HepG2 (cell line): ENCODE data around the gene BAIAP2L1. TPM values are rescaled to one million over a fixed set of nuclear protein-coding genes. Genes with fewer than 3 reads are reported as not detected.

ENCODE experiments used
- ATAC-seq: fragments of 200-7000 bp; cut with Tn5 transposase; 3 replicates; pipeline ENCODE4 v1.9.1; 2020; ENCODE audit warnings: mild to moderate bottlenecking, moderate library complexity
- BruUV-seq: library from RNA; stranded (reverse); fragments of 400-500 nt; replicated peaks from 2 replicates; lab custom pipeline; 2021; lab: Mats Ljungman, UMichigan
- CTCF ChIA-PET: fragments of 300-600 bp; formaldehyde crosslinking; extraction: SDS; loops from one replicate; lab custom pipeline; 2021; ENCODE audit warnings: low total read pairs, inconsistent platforms, low intra/inter-chr PET ratio; lab: Yijun Ruan, JAX
- POLR2A ChIA-PET: fragments of 350-600 bp; sonication (Branson Sonifier 250); formaldehyde crosslinking; loops from one replicate; lab custom pipeline; 2020; ENCODE audit warnings: antibody characterized with exemption, inconsistent platforms; lab: Yijun Ruan, JAX
- DNase-seq: peaks from one replicate; pipeline ENCODE4 v3.0.0-alpha.2; 2015; ENCODE audit warnings: low spot score
- FAIRE-seq: peaks from 3 replicates; lab custom pipeline; 2011; peaks lifted over from hg19 to GRCh38; lab: Jason Lieb, UNC
- H2AFZ ChIP-seq: one replicate; pipeline ENCODE4 v1.6.1; 2011; ENCODE audit warnings: low read length, inconsistent platforms
- H3K27ac ChIP-seq: fragments of 300-600 bp; 3 replicates; pipeline ENCODE4 v1.8.0; 2011; ENCODE audit warnings: mixed run types, mild to moderate bottlenecking, mixed read lengths, low read length, inconsistent platforms; ENCODE audit not compliant: insufficient read depth; ENCODE audit errors: extremely low read length
- H3K27me3 ChIP-seq, 2 experiments: fragments of 200-600 bp in 1 of 2; 2 replicates in 1 of 2; 3 replicates in 1 of 2; pipeline versions ENCODE4 v1.6.0 to v1.8.0; 2011; ENCODE audit warnings: low read length in 2 of 2, mild to moderate bottlenecking in 2 of 2, moderate library complexity in 2 of 2, inconsistent platforms in 1 of 2; ENCODE audit not compliant: insufficient read depth in 2 of 2, control insufficient read depth in 1 of 2
- H3K36me3 ChIP-seq, 2 experiments: fragments of 200-600 bp in 1 of 2; replicated peaks in 1 of 2; 2 replicates in 1 of 2; 3 replicates in 1 of 2; pipeline versions ENCODE4 v1.5.1 to v1.8.0; 2011; ENCODE audit warnings: low read length in 2 of 2, inconsistent platforms in 1 of 2; ENCODE audit not compliant: insufficient read depth in 2 of 2, control insufficient read depth in 1 of 2
- H3K4me1 ChIP-seq: 2 replicates; pipeline ENCODE4 v1.5.1; 2012; ENCODE audit warnings: low read length, inconsistent platforms; ENCODE audit not compliant: insufficient read depth
- H3K4me2 ChIP-seq: 2 replicates; pipeline ENCODE4 v1.6.0; 2011; ENCODE audit warnings: low read depth, low read length, inconsistent platforms
- H3K4me3 ChIP-seq, 3 experiments: fragments of 200-600 bp in 1 of 3; sonication (generic), shearing (Covaris generic) in 1 of 3; replicated peaks in 1 of 3; 2 replicates each; pipeline ENCODE4 v1.5.1; 2011 to 2016; ENCODE audit warnings: low read length in 3 of 3, inconsistent platforms in 2 of 3, low read depth in 2 of 3, mild to moderate bottlenecking in 2 of 3, control low read depth in 1 of 3, mixed read lengths in 1 of 3; ENCODE audit not compliant: insufficient read depth in 1 of 3
- H3K79me2 ChIP-seq: one replicate; pipeline ENCODE4 v1.6.1; 2011; ENCODE audit warnings: low read length, inconsistent platforms; ENCODE audit not compliant: insufficient read depth
- H3K9ac ChIP-seq: 2 replicates; pipeline ENCODE4 v1.6.0; 2011; ENCODE audit warnings: mild to moderate bottlenecking, low read depth, low read length, inconsistent platforms; ENCODE audit not compliant: insufficient read depth
- H3K9me3 ChIP-seq: 2 replicates; pipeline ENCODE4 v1.5.1; 2012; ENCODE audit warnings: mild to moderate bottlenecking, low read length
- H4K20me1 ChIP-seq: 2 replicates; pipeline ENCODE4 v1.6.0; 2011; ENCODE audit warnings: inconsistent platforms, mild to moderate bottlenecking, low read length, moderate library complexity; ENCODE audit not compliant: insufficient read depth
- AGO2 ChIP-seq: fragments of 200-400 bp; formaldehyde crosslinking; optimal IDR thresholded peaks from 2 replicates; pipeline ENCODE3; 2017; ENCODE audit warnings: mild to moderate bottlenecking, low read depth, low read length, moderate library complexity
- KAT7 ChIP-seq: IDR thresholded peaks from 2 replicates; pipeline ENCODE4 v1.6.1; 2018; ENCODE audit warnings: borderline replicate concordance, missing compliant biosample characterization
- LCORL ChIP-seq, 2 experiments: fragments of 450-650 bp in 1 of 2; sonication (generic) in 1 of 2; formaldehyde crosslinking in 1 of 2; IDR thresholded peaks; 2 replicates each; pipeline versions ENCODE4 v1.5.0 to v1.6.1; 2017 to 2020; ENCODE audit warnings: antibody characterized with exemption in 1 of 2, missing genetic modification reagents in 1 of 2
- MLXIP ChIP-seq: sonication (generic); formaldehyde crosslinking; IDR thresholded peaks from 2 replicates; pipeline ENCODE4 v1.9.0; 2021; ENCODE audit warnings: missing genetic modification reagents, borderline replicate concordance
- NRL ChIP-seq: sonication (generic); formaldehyde crosslinking; IDR thresholded peaks from 2 replicates; pipeline ENCODE4 v1.5.0; 2020; ENCODE audit warnings: missing genetic modification reagents, mild to moderate bottlenecking, moderate library complexity, borderline replicate concordance
- SMARCE1 ChIP-seq: fragments of 450-650 bp; IDR thresholded peaks from 2 replicates; pipeline ENCODE4 v1.6.1; 2017; ENCODE audit warnings: borderline replicate concordance
- ZNF441 ChIP-seq: sonication (generic); formaldehyde crosslinking; IDR thresholded peaks from 2 replicates; pipeline ENCODE4 v1.7.0; 2021; ENCODE audit warnings: missing genetic modification reagents, borderline replicate concordance
- ZNF501 ChIP-seq: sonication (generic); formaldehyde crosslinking; IDR thresholded peaks from 2 replicates; pipeline ENCODE4 v1.5.1; 2020; ENCODE audit warnings: mild to moderate bottlenecking, moderate library complexity, missing genetic modification reagents
- ZNF646 ChIP-seq: sonication (generic); formaldehyde crosslinking; IDR thresholded peaks from 2 replicates; pipeline ENCODE4 v1.9.0; 2021; ENCODE audit warnings: mild to moderate bottlenecking, missing genetic modification reagents
- ZNF788 ChIP-seq: sonication (generic); formaldehyde crosslinking; IDR thresholded peaks from 2 replicates; pipeline ENCODE4 v1.5.0; 2020; ENCODE audit warnings: mild to moderate bottlenecking, missing genetic modification reagents, borderline replicate concordance
- WGBS: methylation state at CpG from one replicate; pipeline ENCODE4 v1.1.6; 2017; ENCODE audit warnings: low lambda C conversion rate; 5-methylcytosine and 5-hydroxymethylcytosine counted together
- in situ Hi-C: cut with HindIII; loops from 2 replicates; pipeline ENCODE4 v1.10.0; 2017; ENCODE audit warnings: low pct_unique_long_range_greater_than_20kb; ENCODE audit not compliant: extremely low pct_ligation_motif_present
- intact Hi-C: fragments of 100-400 bp; cut with micrococcal nuclease; formaldehyde crosslinking; loops from one replicate; pipeline ENCODE4 v1.10.0; 2022; ENCODE audit not compliant: unreplicated experiment
- polyA plus RNA-seq, 8 experiments: library from polyadenylated mRNA; depleted of rRNA in 3 of 8; stranded (reverse) in 7 of 8; unstranded in 1 of 8; fragments of >200 nt; fragmentation: Illumina TruSeq in 4 of 8; extraction: Trizol in 4 of 8; gene quantifications; 2 replicates each; pipeline versions ENCODE4 v1.2.1 to v1.2.3, GENCODE V29; 2011 to 2016; ENCODE audit warnings: low read depth in 4 of 8, missing spikeins in 1 of 8, mixed read lengths in 1 of 8; ENCODE audit not compliant: insufficient read depth in 1 of 8
- total RNA-seq, 5 experiments: library from RNA; depleted of rRNA; stranded (reverse); fragments of >200 nt; fragmentation: Illumina TruSeq; extraction: Trizol; gene quantifications; 2 replicates each; pipeline ENCODE4 v1.2.3, GENCODE V29; 2016; ENCODE audit warnings: low read depth in 1 of 5

The BAIAP2L1 gene
- total and polyA plus RNA-seq, 2 of the 13 experiments (the other 11 are each of a cell fraction or from before 2014, with no cell fraction given) = 13.0 to 21.5 TPM

GRCh38 chr7:98285157-98286092, 115.5 kb downstream of the BAIAP2L1 start:
- no peak for FAIRE-seq
- TF ChIP-seq MLXIP (CRISPR knock-in tag) = no peak
- TF ChIP-seq NRL = no peak
- no peak for TF ChIP-seq KAT7 (CRISPR knock-in tag)
- no peak for TF ChIP-seq ZNF501 (CRISPR knock-in tag)
- no peak for TF ChIP-seq ZNF646 (CRISPR knock-in tag)
- no peak for TF ChIP-seq ZNF788 (CRISPR knock-in tag)
- no peak for TF ChIP-seq LCORL (IDR thresholded peaks at IDR 0.05)
- no peak for TF ChIP-seq LCORL (CRISPR knock-in tag; IDR thresholded peaks at IDR 0.05)
- no peak for TF ChIP-seq SMARCE1
- TF ChIP-seq AGO2 = peak; percentile 42
- TF ChIP-seq ZNF441 (CRISPR knock-in tag) = no peak

More at GRCh38 chr7:98285157-98286092, 115.5 kb downstream of the BAIAP2L1 start:
- H3K4me2 ChIP-seq = peak overlapping the region; percentile 92; the same call in 1 of the 2 replicates
- in situ Hi-C loops (no loop called here), intact Hi-C loops (no loop called here)
- peaks cover 37% of the 10 kb centered on the region; the same call in 1 of the 2 replicates for H4K20me1 ChIP-seq
- DNase-seq (no peak), ATAC-seq (no peak)
- CTCF ChIA-PET = no interaction called here
- H3K27ac ChIP-seq = peak overlapping the region; percentile 9
- H3K4me3 ChIP-seq = peak overlapping the region in 1 of 3 experiments; percentile 85; a peak in 1 of 6 replicates
- peaks cover 49% of the 10 kb centered on the region for H3K79me2 ChIP-seq
- no peak overlapping the region for H2AFZ ChIP-seq
- POLR2A ChIA-PET = interaction anchor here (0.9 kb wide), 1 partner anchor 72 kb away, joined by 3 read pairs; no protein-coding TSS in a partner anchor
- H3K9ac ChIP-seq = no peak overlapping the region
- H3K9me3 ChIP-seq = no peaks in the 10 kb centered on the region
- H3K27me3 ChIP-seq = no peaks in the 10 kb centered on the region; a peak in 1 of 5 replicates
- BruUV-seq = no TSS peak
- peaks cover 5 to 7% of the 10 kb centered on the region in 2 experiments; a peak in 3 of 5 replicates for H3K36me3 ChIP-seq
- WGBS = 93% methylated on average over 12 of the region's 21 CpGs
- peaks cover 78% of the 10 kb centered on the region for H3K4me1 ChIP-seq
